Heart left ventricle (tissue), 13 donors: ENCODE data around the gene CCDC33.

Source experiments
- CTCF ChIP-seq, 12 donors: fragments of 200-600 bp; sonication (generic) in 4 of 12; IDR thresholded peaks; one replicate each; pipeline versions ENCODE4 v1.5.0 to v1.8.0; 2018 to 2022; ENCODE audit warnings: antibody characterized with exemption in 12 of 12, mild to moderate bottlenecking in 5 of 12
- POLR2A ChIP-seq, 2 donors: fragments of 450-650 bp; IDR thresholded peaks; one replicate each; pipeline ENCODE4 v1.6.1; 2017; ENCODE audit warnings: antibody characterized with exemption in 2 of 2, mild to moderate bottlenecking in 2 of 2, moderate library complexity in 2 of 2
- donor health status: ischemic (EF 13 %, LVEDD 7.1; RV severe dilation, severe dysfunction).
- donor health status: DM: no; HTN: yes; CAD: no.
- donor health status: DM: no; HTN: no; CAD: no.
- donor health status: ischemic (EF 25% LVEDD 6.9; RV normal size, moderate dysfunction).
- donor health status: ischemic (EF 25% LVEDD 5.7; RV mildly dilated, moderate dysfunction).
- donor health status: ischemic (EF 35%, LVEDD 5.7; RV mildly dilated, moderate dysfunction).
- donor health status: nonischemic (EF 11% LVEDD 7.7; RV severe dilation, severe dysfunction).
- donor health status: DM: yes; HTN: yes; CAD: no.
- donor health status: PGD.
- donor health status: ischemic (EF 29% LVEDD 5.4; RV normal size, mild dysfunction).
- donor health status: nonischemic (EF 23%, LVEDD 6.1; RV moderate dilation, normal function).

- no peak for TF ChIP-seq CTCF (IDR thresholded peaks at IDR 0.05)
- TF ChIP-seq POLR2A (IDR thresholded peaks at IDR 0.05): no peak
These were observed 34.3 kb upstream of the CCDC33 start for GRCh38 chr15:74201710-74202420.
